SK-N-SH (cell line): Measurements from ENCODE around the gene SKOR2.

Experiments
- GABPA ChIP-seq: IDR thresholded peaks from 2 replicates; pipeline ENCODE4 v1.4.0; 2012; ENCODE audit warnings: low read depth, mild to moderate bottlenecking
- RAD21 ChIP-seq: IDR thresholded peaks from 2 replicates; pipeline ENCODE4 v1.6.1; 2012; ENCODE audit warnings: mild to moderate bottlenecking, low read length
- TCF12 ChIP-seq: IDR thresholded peaks from 2 replicates; pipeline ENCODE4 v1.4.0; 2012
- TF ChIP-seq, protein P1 (sequence below): fragments of 200-600 bp; sonication (generic); IDR thresholded peaks from 2 replicates; pipeline ENCODE4 v1.6.1; 2017; ENCODE audit warnings: antibody characterized with exemption, mild to moderate bottlenecking, moderate library complexity

DNA sequence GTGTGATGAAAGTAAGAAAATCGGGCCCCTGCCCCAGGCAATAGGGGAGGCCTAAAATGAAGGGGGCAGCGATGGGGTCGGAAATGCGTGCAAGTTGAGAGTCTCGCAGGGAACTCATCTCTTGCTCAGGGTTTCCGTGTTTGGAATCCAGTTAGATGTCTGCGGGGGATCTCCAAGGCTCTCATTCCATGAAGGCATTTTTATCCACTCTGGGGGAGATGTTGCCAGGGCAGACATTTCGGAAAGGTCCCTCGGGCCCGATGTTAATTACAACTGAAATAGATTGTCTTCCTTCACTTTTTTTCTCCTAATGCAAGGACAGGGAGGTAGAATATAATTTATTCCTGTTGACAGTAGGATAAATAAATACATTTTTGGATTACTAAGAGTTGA is 12.8 kb upstream of the SKOR2 start:
- no peak for TF ChIP-seq GABPA
- TF ChIP-seq, protein P1, sequence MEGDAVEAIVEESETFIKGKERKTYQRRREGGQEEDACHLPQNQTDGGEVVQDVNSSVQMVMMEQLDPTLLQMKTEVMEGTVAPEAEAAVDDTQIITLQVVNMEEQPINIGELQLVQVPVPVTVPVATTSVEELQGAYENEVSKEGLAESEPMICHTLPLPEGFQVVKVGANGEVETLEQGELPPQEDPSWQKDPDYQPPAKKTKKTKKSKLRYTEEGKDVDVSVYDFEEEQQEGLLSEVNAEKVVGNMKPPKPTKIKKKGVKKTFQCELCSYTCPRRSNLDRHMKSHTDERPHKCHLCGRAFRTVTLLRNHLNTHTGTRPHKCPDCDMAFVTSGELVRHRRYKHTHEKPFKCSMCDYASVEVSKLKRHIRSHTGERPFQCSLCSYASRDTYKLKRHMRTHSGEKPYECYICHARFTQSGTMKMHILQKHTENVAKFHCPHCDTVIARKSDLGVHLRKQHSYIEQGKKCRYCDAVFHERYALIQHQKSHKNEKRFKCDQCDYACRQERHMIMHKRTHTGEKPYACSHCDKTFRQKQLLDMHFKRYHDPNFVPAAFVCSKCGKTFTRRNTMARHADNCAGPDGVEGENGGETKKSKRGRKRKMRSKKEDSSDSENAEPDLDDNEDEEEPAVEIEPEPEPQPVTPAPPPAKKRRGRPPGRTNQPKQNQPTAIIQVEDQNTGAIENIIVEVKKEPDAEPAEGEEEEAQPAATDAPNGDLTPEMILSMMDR = no peak
- no peak for TF ChIP-seq RAD21
- no peak for TF ChIP-seq TCF12
